Bronchial epithelial cell (primary cell): Measurements from ENCODE around the gene ADGRG7. TPM values are rescaled to one million over a fixed set of nuclear protein-coding genes. Genes with fewer than 3 reads are reported as not detected.
A peak's percentile ranks its signal among the peaks of the same experiment; 100 is the strongest.

Experiments
- DNase-seq: peaks from one replicate; pipeline ENCODE4 v3.0.0-alpha.2; 2010; ENCODE audit warnings: low read depth
- FAIRE-seq: peaks from 2 replicates; lab custom pipeline; 2011; peaks lifted over from hg19 to GRCh38; lab: Jason Lieb, UNC
- H3K27me3 ChIP-seq: 2 replicates; pipeline ENCODE4 v1.5.1; 2011; ENCODE audit warnings: low read length; ENCODE audit not compliant: control insufficient read depth, insufficient read depth
- H3K36me3 ChIP-seq: 2 replicates; pipeline ENCODE4 v1.5.1; 2011; ENCODE audit warnings: low read length; ENCODE audit not compliant: control insufficient read depth, insufficient read depth
- H3K4me3 ChIP-seq: 2 replicates; pipeline ENCODE4 v1.5.1; 2011; ENCODE audit warnings: mild to moderate bottlenecking, low read depth, low read length, control low read depth
- total RNA-seq: library from RNA; depleted of rRNA; stranded (reverse); fragments of >200 nt; gene quantifications from 2 replicates; pipeline ENCODE4 v1.2.1, GENCODE V29; 2014
- TF ChIP-seq, protein P1 (sequence below): IDR thresholded peaks from 2 replicates; pipeline ENCODE4 v1.5.1; 2011; ENCODE audit warnings: mild to moderate bottlenecking, moderate library complexity, low read length, control low read depth, inconsistent platforms; ENCODE audit not compliant: insufficient read depth, severe bottlenecking

ADGRG7 gene
- total RNA-seq, 1 donor from 2014 or later: under 0.01 TPM

GRCh38 chr3:100708989-100709841 is 99.8 kb downstream of the ADGRG7 start, which contains the start of gene TFG:
Gene TFG (plus strand): TSS chr3:100709494. CDS start chr3:100713686, 4,192 bp downstream.
- peak within 1 kb of the TSS; percentile 80 for H3K4me3 ChIP-seq
- DNase-seq (peak; percentile 98), FAIRE-seq (peak; percentile 89)
- no peaks in the 10 kb centered on the region for H3K27me3 ChIP-seq
- H3K36me3 ChIP-seq: peaks cover 3% of the 10 kb centered on the region
- TF ChIP-seq, protein P1, sequence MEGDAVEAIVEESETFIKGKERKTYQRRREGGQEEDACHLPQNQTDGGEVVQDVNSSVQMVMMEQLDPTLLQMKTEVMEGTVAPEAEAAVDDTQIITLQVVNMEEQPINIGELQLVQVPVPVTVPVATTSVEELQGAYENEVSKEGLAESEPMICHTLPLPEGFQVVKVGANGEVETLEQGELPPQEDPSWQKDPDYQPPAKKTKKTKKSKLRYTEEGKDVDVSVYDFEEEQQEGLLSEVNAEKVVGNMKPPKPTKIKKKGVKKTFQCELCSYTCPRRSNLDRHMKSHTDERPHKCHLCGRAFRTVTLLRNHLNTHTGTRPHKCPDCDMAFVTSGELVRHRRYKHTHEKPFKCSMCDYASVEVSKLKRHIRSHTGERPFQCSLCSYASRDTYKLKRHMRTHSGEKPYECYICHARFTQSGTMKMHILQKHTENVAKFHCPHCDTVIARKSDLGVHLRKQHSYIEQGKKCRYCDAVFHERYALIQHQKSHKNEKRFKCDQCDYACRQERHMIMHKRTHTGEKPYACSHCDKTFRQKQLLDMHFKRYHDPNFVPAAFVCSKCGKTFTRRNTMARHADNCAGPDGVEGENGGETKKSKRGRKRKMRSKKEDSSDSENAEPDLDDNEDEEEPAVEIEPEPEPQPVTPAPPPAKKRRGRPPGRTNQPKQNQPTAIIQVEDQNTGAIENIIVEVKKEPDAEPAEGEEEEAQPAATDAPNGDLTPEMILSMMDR: no peak

DNA sequence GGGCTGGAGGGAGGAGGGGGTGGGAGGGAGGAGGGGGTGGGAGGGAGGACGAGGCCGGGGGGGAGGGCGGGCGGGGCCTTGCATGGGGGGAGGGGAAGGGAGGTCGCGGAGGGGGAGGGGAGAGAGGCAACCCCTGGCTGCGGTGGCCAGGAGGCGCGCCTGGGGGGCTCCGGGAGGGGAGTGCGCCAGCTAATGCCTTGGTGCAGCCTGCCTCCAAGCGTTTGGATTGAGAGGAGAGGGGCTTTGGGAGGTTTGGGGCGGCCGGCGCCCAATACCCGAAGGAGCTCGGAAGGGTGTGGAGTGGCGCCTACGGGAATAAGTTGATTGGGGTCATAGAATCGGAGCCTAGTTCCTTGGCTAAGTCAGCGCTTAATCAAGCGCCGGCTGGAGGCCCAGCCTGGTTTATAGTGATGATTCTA is 100.5 kb downstream of the ADGRG7 start:
- TF ChIP-seq, protein P1: peak; percentile 1
- no peak for FAIRE-seq
- H3K27me3 ChIP-seq: no peaks in the 10 kb centered on the region
- peak overlapping the region; percentile 80 for H3K4me3 ChIP-seq
- peaks cover 3% of the 10 kb centered on the region for H3K36me3 ChIP-seq
- DNase-seq: peak; percentile 31

DNA sequence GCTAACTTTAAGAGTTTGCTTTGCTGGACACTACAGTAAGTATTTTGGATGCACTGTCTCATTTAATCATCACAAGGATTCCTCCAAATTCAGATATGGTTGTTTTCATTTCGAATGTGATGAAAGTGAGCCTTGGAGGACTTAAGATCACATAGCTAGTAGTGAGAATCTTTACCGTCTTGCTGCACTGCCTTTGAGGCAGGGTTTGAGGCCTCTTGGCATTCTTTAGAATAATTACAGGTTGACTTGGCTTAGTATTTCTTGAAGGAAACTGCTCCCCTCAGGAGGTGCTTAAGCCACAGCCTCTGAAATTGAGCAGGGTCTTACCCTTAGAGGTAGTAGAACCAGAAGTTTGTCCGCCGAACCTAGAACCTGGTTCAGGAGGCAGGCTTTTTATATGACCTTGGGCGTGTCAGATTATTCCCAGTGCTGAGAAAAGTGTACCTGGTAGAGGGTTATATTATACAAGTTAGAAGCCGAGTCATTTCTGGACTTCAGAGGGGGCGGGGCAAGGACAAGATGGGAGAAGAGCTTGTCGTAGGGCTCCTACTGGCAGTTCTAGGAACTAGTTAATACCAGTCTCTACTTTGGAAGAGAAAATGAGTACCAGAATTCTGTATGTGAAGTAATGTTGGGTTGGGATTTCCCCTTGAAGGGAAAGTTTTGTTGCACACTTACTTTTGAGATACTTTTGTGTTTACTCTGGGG is 101.0 kb downstream of the ADGRG7 start:
- TF ChIP-seq, protein P1: peak; percentile 38
- no peak for FAIRE-seq
- Histone ChIP-seq H3K4me3 (peak overlapping the region; percentile 80), H3K36me3 (peaks cover 4% of the 10 kb centered on the region), H3K27me3 (no peaks in the 10 kb centered on the region)
- DNase-seq: peak; percentile 71

DNA sequence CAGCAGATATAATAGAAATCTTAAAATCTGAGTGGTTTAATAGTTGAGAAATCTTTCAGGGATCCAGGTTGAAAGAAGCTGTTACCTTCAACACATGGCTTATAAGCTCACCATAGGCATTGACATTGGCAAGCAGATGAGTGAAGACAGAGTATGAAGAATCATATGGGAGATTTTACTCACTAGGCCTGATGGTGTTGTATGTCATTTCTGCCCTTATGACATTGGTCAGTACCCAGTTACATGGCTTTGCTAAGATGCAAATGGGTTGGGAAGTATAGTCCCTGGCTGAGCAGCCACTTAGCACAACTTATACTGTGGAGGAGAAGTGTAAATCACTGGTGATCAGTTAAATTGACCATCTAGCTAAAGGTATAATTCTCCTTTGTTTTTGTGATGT is 105.8 kb downstream of the ADGRG7 start:
- TF ChIP-seq, protein P1: no peak
- DNase-seq (no peak), FAIRE-seq (no peak)
- Histone ChIP-seq H3K4me3 (no peak overlapping the region), H3K27me3 (no peaks in the 10 kb centered on the region), H3K36me3 (peaks cover 7% of the 10 kb centered on the region)

GRCh38 chr3:100717063-100717462 is 107.7 kb downstream of the ADGRG7 start:
- no peaks in the 10 kb centered on the region for H3K27me3 ChIP-seq
- no peak for DNase-seq
- no peak overlapping the region for H3K4me3 ChIP-seq
- FAIRE-seq: no peak
- TF ChIP-seq, protein P1: no peak
- H3K36me3 ChIP-seq: peaks cover 11% of the 10 kb centered on the region
